K562 (cell line): ENCODE measurements around the gene SHTN1. TPM values are rescaled to one million over a fixed set of nuclear protein-coding genes. Genes with fewer than 3 reads are reported as not detected.
A peak's percentile ranks its signal among the peaks of the same experiment; 100 is the strongest.

Experiments used
- ATF1 ChIP-seq, 2 experiments: fragments of 450-650 bp in 1 of 2; IDR thresholded peaks; 2 replicates each; pipeline ENCODE4 v1.6.1; 2016; ENCODE audit warnings: missing compliant biosample characterization in 1 of 2, missing genetic modification characterization in 1 of 2
- CCNT2 ChIP-seq: IDR thresholded peaks from 2 replicates; pipeline ENCODE4 v1.6.1; 2011; ENCODE audit warnings: borderline replicate concordance, low read depth, mild to moderate bottlenecking, moderate library complexity, mixed read lengths, low read length; ENCODE audit not compliant: insufficient read length; ENCODE audit errors: extremely low read depth
- EP400 ChIP-seq: fragments of 450-650 bp; IDR thresholded peaks from 2 replicates; pipeline ENCODE4 v1.6.1; 2017; ENCODE audit warnings: antibody characterized with exemption, mild to moderate bottlenecking, moderate library complexity
- JUN ChIP-seq, 2 experiments: sonication (generic) in 1 of 2; formaldehyde crosslinking in 1 of 2; IDR thresholded peaks; 2 replicates each; pipeline versions ENCODE4 v1.6.1 to v1.8.0; 2012 to 2022; ENCODE audit warnings: borderline replicate concordance in 2 of 2, mild to moderate bottlenecking in 2 of 2, improper control_type of control experiment in 1 of 2, low read depth in 1 of 2, low read length in 1 of 2, missing genetic modification reagents in 1 of 2
- MYC ChIP-seq, 2 experiments: fragments of 250-450 bp in 1 of 2; sonication (Bioruptor Pico) in 1 of 2; IDR thresholded peaks; 2 replicates each; pipeline versions ENCODE4 v1.5.1 to v1.6.1; 2012 to 2021; ENCODE audit warnings: low read depth in 2 of 2, borderline replicate concordance in 1 of 2, improper control_type of control experiment in 1 of 2, low read length in 1 of 2, mild to moderate bottlenecking in 1 of 2, moderate library complexity in 1 of 2
- NEUROD1 ChIP-seq: fragments of 150-350 bp; IDR thresholded peaks from 2 replicates; pipeline ENCODE4 v1.6.1; 2014; ENCODE audit warnings: borderline replicate concordance, low read length, low read depth; ENCODE audit not compliant: partially characterized antibody
- PHF8 ChIP-seq: fragments of 200-600 bp; sonication (generic); IDR thresholded peaks from 2 replicates; pipeline ENCODE4 v1.6.1; 2012; ENCODE audit warnings: mixed run types, mild to moderate bottlenecking, inconsistent platforms, low read length, moderate library complexity, borderline replicate concordance
- POLR2G ChIP-seq: fragments of 200-400 bp; formaldehyde crosslinking; IDR thresholded peaks from 2 replicates; pipeline ENCODE4 v1.6.1; 2017; ENCODE audit warnings: low read depth, mild to moderate bottlenecking, antibody characterized with exemption, low read length, moderate library complexity
- RBM15 ChIP-seq: fragments of 200-400 bp; formaldehyde crosslinking; IDR thresholded peaks from 2 replicates; pipeline ENCODE4 v1.6.1; 2018; ENCODE audit warnings: mild to moderate bottlenecking, low read length, moderate library complexity; ENCODE audit not compliant: insufficient read depth
- TBP ChIP-seq: optimal IDR thresholded peaks from 2 replicates; pipeline ENCODE3; 2011; ENCODE audit warnings: low read depth, low read length, improper control_type of control experiment
- THRA ChIP-seq: fragments of 450-650 bp; IDR thresholded peaks from 2 replicates; pipeline ENCODE4 v1.6.1; 2017; ENCODE audit warnings: mild to moderate bottlenecking, moderate library complexity
- VEZF1 ChIP-seq: fragments of 200-800 bp; sonication (Bioruptor generic); IDR thresholded peaks from 2 replicates; pipeline ENCODE4 v1.6.1; 2017; ENCODE audit warnings: missing genetic modification characterization, missing compliant biosample characterization
- XRCC4 ChIP-seq: IDR thresholded peaks from one replicate; pipeline ENCODE4 v1.6.1; 2011; ENCODE audit not compliant: insufficient read depth, insufficient read length; ENCODE audit errors: extremely low read depth
- ZFX ChIP-seq: sonication (generic); formaldehyde crosslinking; IDR thresholded peaks from 2 replicates; pipeline ENCODE4 v1.8.0; 2022; ENCODE audit warnings: mild to moderate bottlenecking, missing genetic modification reagents, moderate library complexity
- ZNF124 ChIP-seq: sonication (generic); formaldehyde crosslinking; IDR thresholded peaks from 2 replicates; pipeline ENCODE4 v1.8.1; 2022; ENCODE audit warnings: missing genetic modification reagents
- ZNF143 ChIP-seq: sonication (generic); formaldehyde crosslinking; IDR thresholded peaks from 2 replicates; pipeline ENCODE4 v1.9.0; 2022; ENCODE audit warnings: mild to moderate bottlenecking, missing genetic modification reagents
- ZNF263 ChIP-seq: sonication (generic); formaldehyde crosslinking; IDR thresholded peaks from 2 replicates; pipeline ENCODE4 v1.8.0; 2022; ENCODE audit warnings: mild to moderate bottlenecking, missing genetic modification reagents, borderline replicate concordance
- ZNF398 ChIP-seq: fragments of 250-450 bp; sonication (Bioruptor Pico); IDR thresholded peaks from 2 replicates; pipeline ENCODE4 v1.8.0; 2021; ENCODE audit warnings: moderate library complexity, mild to moderate bottlenecking, inconsistent platforms
- ZNF830 ChIP-seq: fragments of 250-450 bp; sonication (Bioruptor Pico); IDR thresholded peaks from 2 replicates; pipeline ENCODE4 v1.5.0; 2021; ENCODE audit warnings: mild to moderate bottlenecking
- polyA plus RNA-seq, 8 experiments: library from polyadenylated mRNA; depleted of rRNA in 4 of 8; stranded (reverse) in 5 of 8; unstranded in 3 of 8; fragments of >200 nt; fragmentation: Nextera tagmentation in 2 of 8; fragmentation: Illumina TruSeq in 1 of 8; extraction: Ambion mirVana in 2 of 8; extraction: Trizol in 1 of 8; gene quantifications; 2 replicates each; pipeline versions ENCODE4 v1.2.1 to v1.2.3, GENCODE V29; 2011 to 2014; ENCODE audit warnings: inconsistent platforms in 1 of 8, missing spikeins in 1 of 8
- total RNA-seq, 7 experiments: library from RNA; depleted of rRNA in 6 of 7; stranded (reverse); fragments of >200 nt in 6 of 7; fragmentation: Illumina TruSeq in 2 of 7; extraction: Trizol in 2 of 7; gene quantifications; 2 replicates each; pipeline versions ENCODE4 v1.2.1 to v1.2.3, GENCODE V29; 2011 to 2021; ENCODE audit warnings: low replicate concordance in 1 of 7

SHTN1 gene
- total and polyA plus RNA-seq, 9 of the 15 experiments (the other 6 are each of a cell fraction or from before 2014, with no cell fraction given) = 5.4 to 21.3 (median 13.3) TPM

GRCh38 chr10:117005026-117005526 is at the start of gene SHTN1 (continued):
- TF ChIP-seq MYC (IDR thresholded peaks at IDR 0.05; ENCODE audit: low read depth, low read length) (peak; percentile 68), MYC (CRISPR knock-in tag; IDR thresholded peaks at IDR 0.05; ENCODE audit: borderline replicate concordance, low read depth) (no peak), ZNF263 (CRISPR knock-in tag) (peak; percentile 90), ZFX (CRISPR knock-in tag) (peak; percentile 58), PHF8 (peak; percentile 78; the same call in 1 of the 2 replicates), ZNF143 (CRISPR knock-in tag) (no peak), ZNF124 (CRISPR knock-in tag) (no peak), POLR2G (peak; percentile 85), VEZF1 (CRISPR knock-in tag) (peak; percentile 64; the same call in 1 of the 2 replicates), JUN (IDR thresholded peaks at IDR 0.05; ENCODE audit: borderline replicate concordance, low read depth, low read length) (0 out of 2 replicates have a peak, but pooled peaks have one; percentile 28), JUN (CRISPR knock-in tag; IDR thresholded peaks at IDR 0.05; ENCODE audit: borderline replicate concordance) (no peak), RBM15 (no peak), TBP (peak; percentile 10), ZNF830 (0 out of 2 replicates have a peak, but pooled peaks have one; percentile 43), XRCC4 (no peak), CCNT2 (peak; percentile 39), THRA (no peak), EP400 (peak; percentile 72; the same call in 1 of the 2 replicates), NEUROD1 (no peak), ATF1 (CRISPR knock-in tag; IDR thresholded peaks at IDR 0.05) (no peak), ATF1 (tag; IDR thresholded peaks at IDR 0.05) (peak; percentile 41), ZNF398 (CRISPR knock-in tag) (no peak)
- TF ChIP-seq, all 486 proteins: peak for 53
